Fibroblast of skin of scalp (primary cell): ENCODE results near the gene TERT.

ENCODE experiments used
- DNase-seq: peaks from one replicate; pipeline ENCODE4 v3.0.0-alpha.2; 2013

TERT gene

GRCh38 chr5:1215320-1216096 lies 79.4 kb downstream of the TERT start:
- no peak for DNase-seq

GRCh38 chr5:1214936-1215220 lies 80.0 kb downstream of the TERT start:
- DNase-seq = no peak

GRCh38 chr5:1214163-1214935 lies 80.5 kb downstream of the TERT start:
- DNase-seq = no peak

- no peak for DNase-seq
These were observed 81.2 kb downstream of the TERT start for GRCh38 chr5:1213508-1214162.

- DNase-seq = no peak
These were observed 82.0 kb downstream of the TERT start for GRCh38 chr5:1212881-1213280.

- DNase-seq = no peak
These were observed 82.6 kb downstream of the TERT start for GRCh38 chr5:1212271-1212670.

GRCh38 chr5:1211701-1212100 lies 83.2 kb downstream of the TERT start:
- DNase-seq = no peak

- no peak for DNase-seq
These were observed 84.0 kb downstream of the TERT start for GRCh38 chr5:1210832-1211251.

GRCh38 chr5:1209896-1210776 lies 84.7 kb downstream of the TERT start:
- DNase-seq = no peak

GRCh38 chr5:1209489-1209852 lies 85.4 kb downstream of the TERT start:
- DNase-seq = no peak

- peak; percentile 6 for DNase-seq
These were observed 86.0 kb downstream of the TERT start for GRCh38 chr5:1208743-1209488.

- no peak for DNase-seq
These were observed 86.6 kb downstream of the TERT start for GRCh38 chr5:1208221-1208742.

GRCh38 chr5:1207555-1207954 lies 87.3 kb downstream of the TERT start:
- no peak for DNase-seq

GRCh38 chr5:1206521-1207412 lies 88.1 kb downstream of the TERT start:
- no peak for DNase-seq

- no peak for DNase-seq
These were observed 89.3 kb downstream of the TERT start for GRCh38 chr5:1205255-1206180.

GRCh38 chr5:1204693-1205242 lies 90.1 kb downstream of the TERT start:
- DNase-seq = peak; percentile 10

- no peak for DNase-seq
These were observed 90.7 kb downstream of the TERT start for GRCh38 chr5:1203968-1204692.

GRCh38 chr5:1203311-1203967 lies 91.4 kb downstream of the TERT start:
- no peak for DNase-seq
